ENCODE data around the gene MINK1.

DNA sequence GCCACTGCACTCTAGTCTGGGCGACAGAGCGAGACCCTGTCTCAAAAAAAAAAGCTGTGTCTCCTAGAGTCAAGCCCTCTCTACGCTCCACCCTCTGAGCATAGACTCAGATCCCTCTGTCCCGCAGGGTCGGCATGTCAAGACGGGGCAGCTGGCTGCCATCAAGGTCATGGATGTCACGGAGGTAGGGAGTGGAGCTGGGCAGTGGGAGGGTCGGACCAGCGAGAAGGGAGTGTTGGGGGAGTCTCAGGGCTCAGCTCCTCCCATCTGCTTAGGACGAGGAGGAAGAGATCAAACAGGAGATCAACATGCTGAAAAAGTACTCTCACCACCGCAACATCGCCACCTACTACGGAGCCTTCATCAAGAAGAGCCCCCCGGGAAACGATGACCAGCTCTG is 47.7 kb downstream of the MINK1 start:
- TF ChIP-seq, protein P1, sequence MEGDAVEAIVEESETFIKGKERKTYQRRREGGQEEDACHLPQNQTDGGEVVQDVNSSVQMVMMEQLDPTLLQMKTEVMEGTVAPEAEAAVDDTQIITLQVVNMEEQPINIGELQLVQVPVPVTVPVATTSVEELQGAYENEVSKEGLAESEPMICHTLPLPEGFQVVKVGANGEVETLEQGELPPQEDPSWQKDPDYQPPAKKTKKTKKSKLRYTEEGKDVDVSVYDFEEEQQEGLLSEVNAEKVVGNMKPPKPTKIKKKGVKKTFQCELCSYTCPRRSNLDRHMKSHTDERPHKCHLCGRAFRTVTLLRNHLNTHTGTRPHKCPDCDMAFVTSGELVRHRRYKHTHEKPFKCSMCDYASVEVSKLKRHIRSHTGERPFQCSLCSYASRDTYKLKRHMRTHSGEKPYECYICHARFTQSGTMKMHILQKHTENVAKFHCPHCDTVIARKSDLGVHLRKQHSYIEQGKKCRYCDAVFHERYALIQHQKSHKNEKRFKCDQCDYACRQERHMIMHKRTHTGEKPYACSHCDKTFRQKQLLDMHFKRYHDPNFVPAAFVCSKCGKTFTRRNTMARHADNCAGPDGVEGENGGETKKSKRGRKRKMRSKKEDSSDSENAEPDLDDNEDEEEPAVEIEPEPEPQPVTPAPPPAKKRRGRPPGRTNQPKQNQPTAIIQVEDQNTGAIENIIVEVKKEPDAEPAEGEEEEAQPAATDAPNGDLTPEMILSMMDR (IDR thresholded peaks at IDR 0.05; ENCODE audit: insufficient read depth, low read length): no peak
- TF ChIP-seq POLR2AphosphoS5 (IDR thresholded peaks at IDR 0.05; ENCODE audit: low read depth) (no peak), GABPA (IDR thresholded peaks at IDR 0.05; ENCODE audit: low read depth) (no peak), REST (IDR thresholded peaks at IDR 0.05; ENCODE audit: insufficient replicate concordance, low read depth) (no peak)
